Measurements from ENCODE around the gene FAM47E. TPM values are rescaled to one million over a fixed set of nuclear protein-coding genes. Genes with fewer than 3 reads are reported as not detected.
A peak's percentile ranks its signal among the peaks of the same experiment; 100 is the strongest.

Gene FAM47E
- total and polyA plus RNA-seq, 2 of the 13 experiments (the other 11 are each of a cell fraction or from before 2014, with no cell fraction given) = 0.33 to 0.66 TPM

DNA sequence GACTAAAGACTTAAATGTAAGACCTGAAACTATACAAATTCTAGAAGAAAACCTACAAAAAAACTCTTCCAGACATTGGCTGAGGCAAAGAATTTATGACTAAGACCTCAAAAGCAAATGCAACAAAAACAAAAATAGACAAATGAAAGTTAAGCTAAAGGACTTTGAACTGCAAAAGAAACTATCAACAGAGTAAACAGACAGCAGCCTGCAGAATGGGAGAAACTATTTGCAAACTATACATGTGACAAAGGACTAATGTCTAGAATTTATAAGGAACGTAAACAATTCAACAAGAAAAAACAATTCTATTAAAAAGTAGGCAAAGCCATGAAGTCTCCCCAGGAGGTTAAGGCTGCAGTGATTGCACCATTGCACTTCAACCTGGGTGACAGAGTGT is 9.1 kb downstream of the FAM47E start (continued):
- TF ChIP-seq, protein P1, sequence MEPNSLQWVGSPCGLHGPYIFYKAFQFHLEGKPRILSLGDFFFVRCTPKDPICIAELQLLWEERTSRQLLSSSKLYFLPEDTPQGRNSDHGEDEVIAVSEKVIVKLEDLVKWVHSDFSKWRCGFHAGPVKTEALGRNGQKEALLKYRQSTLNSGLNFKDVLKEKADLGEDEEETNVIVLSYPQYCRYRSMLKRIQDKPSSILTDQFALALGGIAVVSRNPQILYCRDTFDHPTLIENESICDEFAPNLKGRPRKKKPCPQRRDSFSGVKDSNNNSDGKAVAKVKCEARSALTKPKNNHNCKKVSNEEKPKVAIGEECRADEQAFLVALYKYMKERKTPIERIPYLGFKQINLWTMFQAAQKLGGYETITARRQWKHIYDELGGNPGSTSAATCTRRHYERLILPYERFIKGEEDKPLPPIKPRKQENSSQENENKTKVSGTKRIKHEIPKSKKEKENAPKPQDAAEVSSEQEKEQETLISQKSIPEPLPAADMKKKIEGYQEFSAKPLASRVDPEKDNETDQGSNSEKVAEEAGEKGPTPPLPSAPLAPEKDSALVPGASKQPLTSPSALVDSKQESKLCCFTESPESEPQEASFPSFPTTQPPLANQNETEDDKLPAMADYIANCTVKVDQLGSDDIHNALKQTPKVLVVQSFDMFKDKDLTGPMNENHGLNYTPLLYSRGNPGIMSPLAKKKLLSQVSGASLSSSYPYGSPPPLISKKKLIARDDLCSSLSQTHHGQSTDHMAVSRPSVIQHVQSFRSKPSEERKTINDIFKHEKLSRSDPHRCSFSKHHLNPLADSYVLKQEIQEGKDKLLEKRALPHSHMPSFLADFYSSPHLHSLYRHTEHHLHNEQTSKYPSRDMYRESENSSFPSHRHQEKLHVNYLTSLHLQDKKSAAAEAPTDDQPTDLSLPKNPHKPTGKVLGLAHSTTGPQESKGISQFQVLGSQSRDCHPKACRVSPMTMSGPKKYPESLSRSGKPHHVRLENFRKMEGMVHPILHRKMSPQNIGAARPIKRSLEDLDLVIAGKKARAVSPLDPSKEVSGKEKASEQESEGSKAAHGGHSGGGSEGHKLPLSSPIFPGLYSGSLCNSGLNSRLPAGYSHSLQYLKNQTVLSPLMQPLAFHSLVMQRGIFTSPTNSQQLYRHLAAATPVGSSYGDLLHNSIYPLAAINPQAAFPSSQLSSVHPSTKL (CRISPR knock-in tag; IDR thresholded peaks at IDR 0.05) = peak; percentile 40; the same call in 1 of the 2 replicates
- TF ChIP-seq SMARCC2 (IDR thresholded peaks at IDR 0.05) = no peak
- no peak for TF ChIP-seq ZNF879 (CRISPR knock-in tag; IDR thresholded peaks at IDR 0.05)
- no peak for TF ChIP-seq ZNF878 (CRISPR knock-in tag; IDR thresholded peaks at IDR 0.05)
- peak in 1 of 2 experiments; percentile 41; a peak in 1 of 4 replicates for TF ChIP-seq EP300 (IDR thresholded peaks at IDR 0.05; ENCODE audit: low read depth in 2 of 2, low read length in 2 of 2)
- TF ChIP-seq EP300 (CRISPR knock-in tag; IDR thresholded peaks at IDR 0.05; ENCODE audit: borderline replicate concordance) = no peak
- no peak for TF ChIP-seq NAIF1 (CRISPR knock-in tag; IDR thresholded peaks at IDR 0.05; ENCODE audit: borderline replicate concordance)
- TF ChIP-seq, protein P2, sequence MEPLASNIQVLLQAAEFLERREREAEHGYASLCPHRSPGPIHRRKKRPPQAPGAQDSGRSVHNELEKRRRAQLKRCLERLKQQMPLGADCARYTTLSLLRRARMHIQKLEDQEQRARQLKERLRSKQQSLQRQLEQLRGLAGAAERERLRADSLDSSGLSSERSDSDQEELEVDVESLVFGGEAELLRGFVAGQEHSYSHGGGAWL (CRISPR knock-in tag; IDR thresholded peaks at IDR 0.05) = no peak
- TF ChIP-seq SAP130 (CRISPR knock-in tag; IDR thresholded peaks at IDR 0.05; ENCODE audit: low read depth) = peak; percentile 42; the same call in 1 of the 2 replicates
- TF ChIP-seq, protein P3, sequence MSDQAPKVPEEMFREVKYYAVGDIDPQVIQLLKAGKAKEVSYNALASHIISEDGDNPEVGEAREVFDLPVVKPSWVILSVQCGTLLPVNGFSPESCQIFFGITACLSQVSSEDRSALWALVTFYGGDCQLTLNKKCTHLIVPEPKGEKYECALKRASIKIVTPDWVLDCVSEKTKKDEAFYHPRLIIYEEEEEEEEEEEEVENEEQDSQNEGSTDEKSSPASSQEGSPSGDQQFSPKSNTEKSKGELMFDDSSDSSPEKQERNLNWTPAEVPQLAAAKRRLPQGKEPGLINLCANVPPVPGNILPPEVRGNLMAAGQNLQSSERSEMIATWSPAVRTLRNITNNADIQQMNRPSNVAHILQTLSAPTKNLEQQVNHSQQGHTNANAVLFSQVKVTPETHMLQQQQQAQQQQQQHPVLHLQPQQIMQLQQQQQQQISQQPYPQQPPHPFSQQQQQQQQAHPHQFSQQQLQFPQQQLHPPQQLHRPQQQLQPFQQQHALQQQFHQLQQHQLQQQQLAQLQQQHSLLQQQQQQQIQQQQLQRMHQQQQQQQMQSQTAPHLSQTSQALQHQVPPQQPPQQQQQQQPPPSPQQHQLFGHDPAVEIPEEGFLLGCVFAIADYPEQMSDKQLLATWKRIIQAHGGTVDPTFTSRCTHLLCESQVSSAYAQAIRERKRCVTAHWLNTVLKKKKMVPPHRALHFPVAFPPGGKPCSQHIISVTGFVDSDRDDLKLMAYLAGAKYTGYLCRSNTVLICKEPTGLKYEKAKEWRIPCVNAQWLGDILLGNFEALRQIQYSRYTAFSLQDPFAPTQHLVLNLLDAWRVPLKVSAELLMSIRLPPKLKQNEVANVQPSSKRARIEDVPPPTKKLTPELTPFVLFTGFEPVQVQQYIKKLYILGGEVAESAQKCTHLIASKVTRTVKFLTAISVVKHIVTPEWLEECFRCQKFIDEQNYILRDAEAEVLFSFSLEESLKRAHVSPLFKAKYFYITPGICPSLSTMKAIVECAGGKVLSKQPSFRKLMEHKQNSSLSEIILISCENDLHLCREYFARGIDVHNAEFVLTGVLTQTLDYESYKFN (CRISPR knock-in tag; conservative IDR thresholded peaks at IDR 0.05) = peak; percentile 67
- TF ChIP-seq, protein P4, sequence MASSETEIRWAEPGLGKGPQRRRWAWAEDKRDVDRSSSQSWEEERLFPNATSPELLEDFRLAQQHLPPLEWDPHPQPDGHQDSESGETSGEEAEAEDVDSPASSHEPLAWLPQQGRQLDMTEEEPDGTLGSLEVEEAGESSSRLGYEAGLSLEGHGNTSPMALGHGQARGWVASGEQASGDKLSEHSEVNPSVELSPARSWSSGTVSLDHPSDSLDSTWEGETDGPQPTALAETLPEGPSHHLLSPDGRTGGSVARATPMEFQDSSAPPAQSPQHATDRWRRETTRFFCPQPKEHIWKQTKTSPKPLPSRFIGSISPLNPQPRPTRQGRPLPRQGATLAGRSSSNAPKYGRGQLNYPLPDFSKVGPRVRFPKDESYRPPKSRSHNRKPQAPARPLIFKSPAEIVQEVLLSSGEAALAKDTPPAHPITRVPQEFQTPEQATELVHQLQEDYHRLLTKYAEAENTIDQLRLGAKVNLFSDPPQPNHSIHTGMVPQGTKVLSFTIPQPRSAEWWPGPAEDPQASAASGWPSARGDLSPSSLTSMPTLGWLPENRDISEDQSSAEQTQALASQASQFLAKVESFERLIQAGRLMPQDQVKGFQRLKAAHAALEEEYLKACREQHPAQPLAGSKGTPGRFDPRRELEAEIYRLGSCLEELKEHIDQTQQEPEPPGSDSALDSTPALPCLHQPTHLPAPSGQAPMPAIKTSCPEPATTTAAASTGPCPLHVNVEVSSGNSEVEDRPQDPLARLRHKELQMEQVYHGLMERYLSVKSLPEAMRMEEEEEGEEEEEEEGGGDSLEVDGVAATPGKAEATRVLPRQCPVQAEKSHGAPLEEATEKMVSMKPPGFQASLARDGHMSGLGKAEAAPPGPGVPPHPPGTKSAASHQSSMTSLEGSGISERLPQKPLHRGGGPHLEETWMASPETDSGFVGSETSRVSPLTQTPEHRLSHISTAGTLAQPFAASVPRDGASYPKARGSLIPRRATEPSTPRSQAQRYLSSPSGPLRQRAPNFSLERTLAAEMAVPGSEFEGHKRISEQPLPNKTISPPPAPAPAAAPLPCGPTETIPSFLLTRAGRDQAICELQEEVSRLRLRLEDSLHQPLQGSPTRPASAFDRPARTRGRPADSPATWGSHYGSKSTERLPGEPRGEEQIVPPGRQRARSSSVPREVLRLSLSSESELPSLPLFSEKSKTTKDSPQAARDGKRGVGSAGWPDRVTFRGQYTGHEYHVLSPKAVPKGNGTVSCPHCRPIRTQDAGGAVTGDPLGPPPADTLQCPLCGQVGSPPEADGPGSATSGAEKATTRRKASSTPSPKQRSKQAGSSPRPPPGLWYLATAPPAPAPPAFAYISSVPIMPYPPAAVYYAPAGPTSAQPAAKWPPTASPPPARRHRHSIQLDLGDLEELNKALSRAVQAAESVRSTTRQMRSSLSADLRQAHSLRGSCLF (CRISPR knock-in tag; IDR thresholded peaks at IDR 0.05; ENCODE audit: borderline replicate concordance) = no peak
- no peak for TF ChIP-seq SMARCE1 (IDR thresholded peaks at IDR 0.05; ENCODE audit: borderline replicate concordance)
- TF ChIP-seq SOX5 (CRISPR knock-in tag; IDR thresholded peaks at IDR 0.05; ENCODE audit: borderline replicate concordance) = peak; percentile 64; the same call in 1 of the 2 replicates
- TF ChIP-seq GATAD2A (CRISPR knock-in tag; IDR thresholded peaks at IDR 0.05) = peak; percentile 66
- TF ChIP-seq NFRKB (IDR thresholded peaks at IDR 0.05) = no peak
- TF ChIP-seq LCORL (IDR thresholded peaks at IDR 0.05) = peak; percentile 71; the same call in 1 of the 2 replicates
- TF ChIP-seq LCORL (CRISPR knock-in tag; IDR thresholded peaks at IDR 0.05) = no peak
- no peak for TF ChIP-seq ZNF282 (IDR thresholded peaks at IDR 0.05; ENCODE audit: partially characterized antibody)
